ENCODE results near the gene AQP5.

Gene AQP5

GRCh38 chr12:49966511-49967041, 4.9 kb downstream of the AQP5 start:
- DNase-seq: no peak

- peak; percentile 96 for DNase-seq
These were observed 5.5 kb downstream of the AQP5 start for GRCh38 chr12:49967042-49967776.

GRCh38 chr12:49967777-49968250, 6.1 kb downstream of the AQP5 start:
- DNase-seq: no peak

- no peak for DNase-seq
These were observed 6.8 kb downstream of the AQP5 start for GRCh38 chr12:49968471-49968870.

GRCh38 chr12:49969027-49969426, 7.4 kb downstream of the AQP5 start:
- DNase-seq: no peak

DNA sequence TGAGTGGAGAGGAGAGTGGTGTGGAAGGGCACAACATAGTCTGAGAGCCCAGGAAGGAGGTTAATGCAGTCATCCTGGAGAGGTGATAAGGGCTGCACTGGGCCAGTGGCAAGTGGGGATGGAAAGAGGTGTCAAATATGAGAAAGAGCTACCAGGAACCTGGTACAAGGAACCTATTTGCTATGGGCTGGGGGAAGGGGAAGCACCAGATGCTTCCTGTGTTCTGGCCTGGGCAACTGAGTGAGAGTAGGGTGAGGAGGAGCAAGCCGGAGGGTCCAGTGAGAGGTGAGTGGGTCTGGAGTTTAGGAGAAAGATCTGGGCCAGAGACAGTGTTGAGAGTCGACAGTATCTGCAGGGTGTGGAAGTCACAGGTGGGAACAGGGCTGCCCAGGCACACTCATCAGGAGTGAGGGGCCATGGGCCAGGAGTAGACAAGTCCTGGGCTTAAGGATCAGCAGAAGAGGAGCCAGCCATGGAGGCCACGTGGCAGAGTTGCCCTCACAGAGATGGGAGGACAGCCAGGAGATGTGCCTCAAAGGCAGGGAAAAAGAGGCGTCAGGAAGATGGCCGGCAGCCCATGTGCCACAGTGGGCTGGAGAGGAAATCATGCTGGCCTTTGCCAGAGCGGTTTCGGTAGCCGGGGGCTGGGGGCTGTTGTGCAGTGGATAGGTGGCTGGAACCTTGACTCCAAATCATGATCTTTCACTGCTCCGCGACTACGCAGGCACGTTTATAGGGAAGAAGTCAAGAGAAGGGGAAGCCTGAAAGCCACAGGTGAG, 8.2 kb downstream of the AQP5 start:
- DNase-seq: no peak

DNA sequence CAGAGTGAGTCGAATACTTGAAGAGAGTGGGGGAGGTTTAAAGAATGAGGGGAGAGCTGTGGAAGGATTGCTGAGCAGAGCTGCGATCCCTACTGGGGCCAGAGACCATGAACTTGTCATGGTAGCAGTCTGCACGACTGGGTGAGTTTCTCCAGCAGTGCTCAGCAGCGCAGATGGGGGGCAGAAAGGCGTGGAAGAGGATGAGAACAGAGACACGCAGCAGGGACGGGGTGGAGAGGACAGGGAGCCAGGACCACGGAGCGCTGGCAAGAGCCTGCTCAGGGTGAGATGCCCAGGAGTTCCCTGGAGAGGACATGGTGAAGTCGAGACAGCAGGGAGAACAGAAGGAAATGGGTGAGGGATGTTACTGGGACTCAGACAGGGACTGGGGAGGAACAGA, 9.0 kb downstream of the AQP5 start:
- DNase-seq: no peak

DNA sequence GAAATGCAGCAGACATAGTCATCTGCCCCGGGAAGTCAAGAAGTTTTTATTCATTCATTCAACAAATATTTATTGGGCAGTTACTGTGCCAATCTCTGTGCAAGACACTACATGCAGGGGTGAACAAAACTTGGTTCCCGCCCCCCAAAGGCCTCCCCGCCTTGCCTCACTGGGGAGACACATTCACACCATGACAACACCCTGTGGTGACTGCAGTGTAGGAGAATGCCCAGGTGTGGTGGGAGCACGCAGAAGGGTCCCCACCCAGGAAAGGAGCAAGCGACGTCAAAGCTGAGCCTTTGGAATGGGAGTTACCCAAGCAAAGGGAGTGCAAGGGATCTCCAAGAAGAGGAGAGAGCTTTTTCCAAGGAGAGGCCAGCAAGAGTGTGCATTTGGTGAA, 9.5 kb downstream of the AQP5 start:
- no peak for DNase-seq

- DNase-seq: no peak
These were observed 10.5 kb downstream of the AQP5 start for GRCh38 chr12:49972129-49972528.

- DNase-seq: no peak
These were observed 11.1 kb downstream of the AQP5 start, which contains the start of gene AQP6 for GRCh38 chr12:49972641-49973360. TSS of gene AQP6 (plus strand) at chr12:49972947. CDS start at chr12:49973174, 227 bp downstream.

GRCh38 chr12:49973361-49973830, 11.7 kb downstream of the AQP5 start:
- DNase-seq: no peak

GRCh38 chr12:49974231-49974675, 12.6 kb downstream of the AQP5 start:
- no peak for DNase-seq

- DNase-seq: no peak
These were observed 13.1 kb downstream of the AQP5 start for GRCh38 chr12:49974677-49975317.

GRCh38 chr12:49975318-49975761, 13.7 kb downstream of the AQP5 start:
- DNase-seq: no peak

DNA sequence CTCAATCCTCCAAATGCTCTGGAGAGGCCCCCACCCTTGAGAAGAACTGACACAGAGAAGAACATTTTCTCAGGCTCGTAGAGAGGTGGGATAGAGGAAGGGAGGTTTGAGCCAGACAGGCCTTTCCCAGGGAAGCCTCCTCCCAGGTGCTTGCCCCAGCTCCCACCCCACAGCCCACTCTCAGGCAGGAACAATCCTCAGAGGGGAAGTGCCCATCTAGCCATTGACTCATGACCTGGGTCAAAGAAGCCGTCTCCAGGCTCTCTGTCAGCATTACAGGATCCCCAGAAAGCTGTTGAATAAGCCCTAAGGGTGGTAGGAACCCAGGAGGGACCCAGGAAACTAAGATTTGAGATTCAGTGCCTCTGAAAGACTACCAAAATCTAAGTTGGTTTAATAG, 14.9 kb downstream of the AQP5 start:
- DNase-seq: no peak

- DNase-seq: no peak
These were observed 16.5 kb downstream of the AQP5 start for GRCh38 chr12:49978125-49978524.

DNA sequence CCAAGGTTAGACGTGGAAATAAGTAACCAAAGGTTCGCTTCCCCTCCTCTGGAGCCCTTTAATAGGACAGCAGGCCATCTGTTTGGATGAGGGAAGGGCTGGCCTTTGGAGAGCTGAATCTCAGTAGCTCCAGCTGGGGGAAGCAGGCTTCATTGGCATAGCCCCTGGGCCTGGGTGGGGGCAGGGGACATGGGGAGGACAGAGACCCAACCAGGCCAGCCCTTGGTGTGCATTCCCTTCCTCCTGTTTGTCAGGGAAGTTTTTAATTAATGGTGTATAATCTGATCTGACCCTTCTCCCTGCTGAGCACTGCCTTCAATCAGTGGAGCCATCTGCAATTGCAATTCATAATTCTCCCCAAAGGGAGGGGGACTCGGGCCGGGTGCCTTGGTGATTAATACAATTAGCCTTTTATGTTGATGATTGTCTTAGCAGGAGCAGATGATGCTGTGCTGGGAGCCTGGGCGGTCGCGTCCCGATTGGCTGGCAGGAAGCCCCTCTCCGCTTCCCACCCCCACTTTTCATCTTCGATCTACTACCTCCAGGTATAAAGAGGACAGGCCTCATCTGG, 17.4 kb downstream of the AQP5 start:
- no peak for DNase-seq

GRCh38 chr12:49979791-49980190, 18.1 kb downstream of the AQP5 start:
- DNase-seq: no peak

GRCh38 chr12:49980501-49981349, 19.1 kb downstream of the AQP5 start:
- DNase-seq: no peak

- DNase-seq: no peak
These were observed 20.8 kb downstream of the AQP5 start for GRCh38 chr12:49982246-49983087.

All from activated T-cell treated with anti-CD3 and anti-CD28 coated beads, Interleukin-2, amount 50 U/mL, for 1 hour (primary cell).